IPS DF 6.9 (cell line): ENCODE data around the gene THOP1.
"Not testable (repeated sequence)": the region's sequence is repeated elsewhere in the genome, so short reads cannot be mapped to it uniquely, and the experiment has no call there.

Experiments
- DNase-seq: peaks from one replicate; pipeline ENCODE4 v3.0.0-alpha.2; 2013; ENCODE audit warnings: low read depth, low spot score
- H3K27ac ChIP-seq: one replicate; pipeline ENCODE4 v1.5.1; 2013; ENCODE audit warnings: low read length, control low read depth
- H3K27me3 ChIP-seq: 2 replicates; pipeline ENCODE4 v1.6.1; 2013; ENCODE audit warnings: mild to moderate bottlenecking, low read length; ENCODE audit not compliant: control insufficient read depth, insufficient read depth
- H3K36me3 ChIP-seq: 2 replicates; pipeline ENCODE4 v1.6.1; 2013; ENCODE audit warnings: low read length; ENCODE audit not compliant: control insufficient read depth, insufficient read depth
- H3K4me1 ChIP-seq: 2 replicates; pipeline ENCODE4 v1.6.1; 2013; ENCODE audit warnings: low read length; ENCODE audit not compliant: control insufficient read depth, insufficient read depth
- H3K4me3 ChIP-seq: 2 replicates; pipeline ENCODE4 v1.5.1; 2013; ENCODE audit warnings: mild to moderate bottlenecking, low read length
- H3K9me3 ChIP-seq: 2 replicates; pipeline ENCODE4 v1.6.1; 2013; ENCODE audit warnings: low read length, inconsistent platforms; ENCODE audit not compliant: control insufficient read depth, insufficient read depth
- WGBS: extraction: QIAGEN DNeasy Blood & Tissue Kit; methylation state at CpG from one replicate; pipeline ENCODE4 v1.1.7; 2013; ENCODE audit warnings: mixed read lengths, missing lambda C conversion rate; ENCODE audit not compliant: insufficient read length, insufficient coverage; 5-methylcytosine and 5-hydroxymethylcytosine counted together

The THOP1 gene

DNA sequence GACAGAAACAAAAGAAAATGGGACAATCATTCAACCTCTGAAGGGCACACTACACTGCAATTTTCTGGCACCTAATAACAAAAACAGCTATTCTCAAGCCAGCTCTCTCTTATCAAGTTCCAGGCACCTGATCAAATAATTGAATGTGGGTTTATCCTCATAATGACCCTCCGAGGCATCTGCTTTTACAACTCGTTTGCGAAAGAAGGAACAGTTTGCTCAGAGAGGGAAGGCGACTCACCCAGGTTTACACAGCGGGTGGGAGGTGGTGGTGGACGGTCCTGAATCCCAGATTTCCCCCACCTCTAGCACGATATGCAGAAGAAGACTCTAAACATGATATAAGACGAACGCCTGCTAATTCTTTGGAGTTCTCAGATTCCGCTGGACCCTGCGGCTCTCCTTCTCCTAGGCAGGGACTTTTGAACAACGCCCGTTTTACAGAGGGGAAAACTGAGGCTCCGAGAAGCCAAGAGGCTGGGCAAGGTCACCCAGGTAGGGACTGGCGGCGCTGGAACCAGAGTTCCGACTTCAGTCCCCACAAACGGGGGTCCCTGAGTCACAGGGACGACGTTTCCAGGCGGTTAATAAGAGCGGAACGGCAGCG, 2.9 kb upstream of the THOP1 start:
- Histone ChIP-seq H3K9me3 (no peaks in the 10 kb centered on the region), H3K27me3 (no peaks in the 10 kb centered on the region), H3K4me3 (peak overlapping the region; percentile 97), H3K36me3 (0 out of 2 replicates have a peak, but pooled peaks cover 5% of the 10 kb centered on the region), H3K4me1 (no peaks in the 10 kb centered on the region), H3K27ac (no peak overlapping the region)
- no CpG with 5 or more reads among the region's 24 CpGs for WGBS
- no peak for DNase-seq

DNA sequence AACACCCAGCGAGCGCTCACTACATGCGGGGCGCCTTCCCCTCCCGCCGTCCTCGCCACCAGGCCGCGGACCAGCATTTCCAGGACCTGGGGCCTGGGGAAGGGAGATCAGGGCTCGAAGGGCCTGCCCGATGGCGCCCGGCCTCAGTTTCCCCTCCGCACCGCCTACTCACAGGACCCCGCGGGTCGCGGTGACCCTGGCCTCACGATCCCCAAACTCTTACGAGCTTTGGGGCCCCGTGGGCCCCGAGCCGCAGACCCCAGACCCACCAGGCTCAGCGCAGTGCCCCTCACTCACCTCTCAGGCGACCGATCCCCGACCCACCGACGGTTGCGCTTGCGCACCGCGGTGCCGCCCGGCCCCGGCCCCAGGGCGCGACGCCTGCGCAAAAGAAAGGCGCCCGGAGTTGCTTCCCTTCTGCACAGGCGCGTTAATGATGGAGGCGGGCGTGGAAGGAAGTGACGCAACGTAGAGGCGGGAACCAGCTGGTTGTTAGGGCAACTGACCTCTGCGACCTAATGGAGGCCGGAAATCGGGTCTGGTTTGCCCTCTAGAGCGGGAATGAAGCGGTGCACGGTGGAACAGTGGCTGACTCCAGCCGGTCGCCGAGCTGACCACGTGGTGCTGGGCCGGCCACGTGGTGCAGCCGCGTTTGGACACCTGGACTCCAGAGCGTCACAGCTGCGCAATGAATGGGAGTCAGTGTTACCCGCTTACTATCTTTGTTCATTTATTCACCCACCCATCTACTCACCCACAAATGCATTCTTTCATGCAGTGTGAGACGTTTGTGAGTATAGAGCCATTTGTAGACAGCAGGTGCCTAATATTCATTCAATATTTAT, 2.1 kb upstream of the THOP1 start, which contains the start of gene SGTA:
SGTA (minus strand) TSS at position 338 of the 845 bp plus-strand sequence. CDS start 14,205 bp downstream, outside the sequence.
- no CpG with 5 or more reads among the region's 68 CpGs for WGBS
- Histone ChIP-seq H3K9me3 (no peaks in the 10 kb centered on the region), H3K4me3 (peak within 1 kb of the TSS; percentile 97), H3K36me3 (0 out of 2 replicates have a peak, but pooled peaks cover 4% of the 10 kb centered on the region), H3K27me3 (no peaks in the 10 kb centered on the region), H3K27ac (no peak within 1 kb of the TSS), H3K4me1 (no peaks in the 10 kb centered on the region)
- peak; percentile 97 for DNase-seq

DNA sequence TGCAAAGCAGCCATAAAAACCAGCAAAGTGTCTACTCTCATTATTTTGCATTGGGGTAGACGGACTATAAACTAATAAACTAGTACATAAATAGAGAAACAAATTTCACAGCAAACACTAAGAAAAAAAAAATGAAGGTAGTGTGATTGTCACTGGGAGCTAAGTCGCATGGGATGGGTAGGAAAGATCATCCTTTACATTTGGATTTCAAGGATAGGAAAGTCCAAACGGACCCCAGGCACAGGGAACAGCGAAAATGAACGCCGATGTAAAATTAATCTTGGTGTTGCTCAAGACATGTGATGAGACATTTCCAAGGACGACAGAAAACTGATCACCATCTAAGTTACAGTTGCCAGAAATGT, 1.5 kb upstream of the THOP1 start:
- no peaks in the 10 kb centered on the region for H3K9me3 ChIP-seq
- H3K36me3 ChIP-seq: 0 out of 2 replicates have a peak, but pooled peaks cover 3% of the 10 kb centered on the region
- no peak for DNase-seq
- H3K4me1 ChIP-seq: no peaks in the 10 kb centered on the region
- no peak overlapping the region for H3K4me3 ChIP-seq
- no CpG with 5 or more reads among the region's 7 CpGs for WGBS
- no peaks in the 10 kb centered on the region for H3K27me3 ChIP-seq
- no peak overlapping the region for H3K27ac ChIP-seq

DNA sequence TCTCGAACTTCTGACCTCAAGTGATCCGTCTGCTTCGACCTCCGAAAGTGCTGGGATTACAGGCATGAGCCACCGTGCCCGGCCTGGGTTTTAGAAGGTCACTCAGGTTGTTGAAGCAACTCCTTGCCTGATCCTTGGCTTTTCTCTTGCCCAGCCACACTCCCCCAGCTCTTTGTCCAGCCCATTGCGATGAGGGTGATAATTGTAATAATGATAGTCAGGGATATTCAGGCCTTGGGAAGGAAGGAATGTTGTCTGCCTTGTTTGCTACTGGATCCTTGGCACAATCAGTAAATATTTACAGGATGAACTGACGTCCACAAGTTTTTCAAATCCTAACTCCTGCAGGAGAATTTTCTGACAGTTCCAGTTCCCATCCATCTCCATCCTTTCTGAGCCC, 1.8 kb downstream of the THOP1 start:
- no peak for DNase-seq
- Histone ChIP-seq H3K36me3 (peaks cover 16% of the 10 kb centered on the region), H3K27me3 (no peaks in the 10 kb centered on the region), H3K4me1 (no peaks in the 10 kb centered on the region), H3K9me3 (no peaks in the 10 kb centered on the region), H3K27ac (no peak overlapping the region), H3K4me3 (no peak overlapping the region)
- no CpG with 5 or more reads among the region's 8 CpGs for WGBS

DNA sequence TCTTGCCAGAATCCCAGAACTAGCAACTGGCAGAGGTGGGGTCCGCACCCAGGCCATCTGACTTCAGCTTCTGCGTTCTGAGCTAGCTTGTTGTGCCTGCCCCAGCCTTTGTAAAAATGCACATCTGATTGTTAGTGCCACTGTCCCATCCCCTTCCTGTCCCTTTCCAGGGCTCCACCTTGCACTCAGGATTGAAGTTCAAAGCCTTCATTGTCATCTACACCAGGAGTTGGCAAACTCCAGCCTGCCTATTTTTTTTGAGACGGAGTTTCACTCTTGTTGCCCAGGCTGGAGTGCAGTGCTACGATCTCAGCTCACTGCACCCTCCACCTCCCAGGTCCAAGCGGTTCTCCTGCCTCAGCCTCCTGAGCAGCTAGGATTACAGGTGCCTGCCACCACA, 2.9 kb downstream of the THOP1 start:
- no peak overlapping the region for H3K27ac ChIP-seq
- no CpG with 5 or more reads among the region's 5 CpGs for WGBS
- no peaks in the 10 kb centered on the region for H3K27me3 ChIP-seq
- H3K4me3 ChIP-seq: no peak overlapping the region
- H3K4me1 ChIP-seq: no peaks in the 10 kb centered on the region
- no peaks in the 10 kb centered on the region for H3K9me3 ChIP-seq
- H3K36me3 ChIP-seq: peaks cover 16% of the 10 kb centered on the region
- DNase-seq: no peak

DNA sequence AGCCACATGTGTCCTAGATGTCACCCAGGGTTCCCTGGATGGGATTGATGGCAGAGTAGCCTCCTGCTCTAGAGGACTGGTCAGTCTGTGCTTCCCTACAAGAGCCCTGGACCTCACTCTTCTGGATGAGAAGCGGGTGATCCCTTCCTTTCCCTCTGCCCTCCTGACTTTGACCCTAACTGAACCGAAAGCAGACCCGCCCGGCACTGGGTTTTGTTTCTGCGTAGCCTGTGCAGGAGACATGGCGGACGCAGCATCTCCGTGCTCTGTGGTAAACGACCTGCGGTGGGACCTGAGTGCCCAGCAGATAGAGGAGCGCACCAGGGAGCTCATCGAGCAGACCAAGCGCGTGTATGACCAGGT, 4.9 kb downstream of the THOP1 start:
- H3K4me3 ChIP-seq: no peak overlapping the region
- H3K36me3 ChIP-seq: peaks cover 20% of the 10 kb centered on the region
- no peaks in the 10 kb centered on the region for H3K27me3 ChIP-seq
- no CpG with 5 or more reads among the region's 14 CpGs for WGBS
- no peak overlapping the region for H3K27ac ChIP-seq
- H3K4me1 ChIP-seq: no peaks in the 10 kb centered on the region
- H3K9me3 ChIP-seq: no peaks in the 10 kb centered on the region
- DNase-seq: no peak

DNA sequence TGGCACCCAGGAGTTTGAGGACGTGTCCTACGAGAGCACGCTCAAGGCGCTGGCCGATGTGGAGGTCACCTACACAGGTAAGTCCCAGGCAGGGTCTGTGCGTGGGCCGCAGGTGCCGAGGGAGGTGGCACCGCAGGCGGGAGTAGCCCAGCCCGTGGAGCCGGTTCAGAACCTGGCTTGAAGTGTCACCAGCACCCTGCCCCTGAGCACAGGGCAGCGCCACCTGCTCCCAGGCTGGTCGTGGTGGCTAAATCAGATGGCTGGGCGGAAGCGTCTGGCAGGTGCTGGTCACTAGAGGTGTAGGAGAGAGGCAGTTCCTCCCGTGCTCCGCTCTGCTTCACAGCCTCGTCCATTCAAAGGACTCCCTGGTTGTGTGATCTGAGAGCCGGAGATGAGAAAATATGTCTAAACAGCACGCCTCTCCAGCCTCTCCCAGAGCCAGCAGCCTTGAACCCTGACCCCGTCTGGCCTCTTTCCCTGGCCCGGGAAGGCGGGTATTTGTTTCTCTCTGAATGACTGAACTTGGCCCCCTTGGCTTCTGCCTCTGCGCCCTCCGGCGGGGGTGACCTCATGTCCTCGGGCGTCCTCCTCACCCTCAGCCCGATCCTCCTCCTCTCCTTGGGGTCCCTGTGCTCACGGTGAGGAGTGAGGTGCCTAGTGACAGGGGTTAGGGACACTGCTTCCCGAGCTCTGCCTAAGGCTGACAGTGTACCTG, 5.4 kb downstream of the THOP1 start:
- no peak overlapping the region for H3K4me3 ChIP-seq
- WGBS: no CpG with 5 or more reads among the region's 32 CpGs
- no peaks in the 10 kb centered on the region for H3K4me1 ChIP-seq
- no peak for DNase-seq
- H3K36me3 ChIP-seq: peaks cover 25% of the 10 kb centered on the region
- H3K9me3 ChIP-seq: no peaks in the 10 kb centered on the region
- H3K27me3 ChIP-seq: no peaks in the 10 kb centered on the region
- no peak overlapping the region for H3K27ac ChIP-seq

DNA sequence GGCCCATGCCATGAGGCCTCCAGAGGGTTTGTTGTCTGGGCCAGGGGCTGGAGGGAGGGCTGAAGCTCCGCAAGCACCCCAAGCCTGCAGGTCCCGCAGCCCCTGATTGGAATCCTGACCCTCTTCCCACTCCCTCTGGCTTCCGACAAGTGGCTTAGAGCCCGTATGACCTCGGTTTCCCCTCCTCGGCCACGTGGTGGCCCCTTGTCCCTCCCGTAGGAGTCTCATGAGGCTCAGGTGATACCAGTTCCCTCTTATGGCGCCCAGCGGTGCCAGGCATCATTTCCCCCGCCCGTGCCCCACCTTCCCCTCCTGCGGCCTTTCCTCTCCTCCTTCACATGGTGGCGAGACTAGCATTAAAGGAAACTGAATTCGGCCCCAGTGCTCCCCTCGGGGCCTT, 6.1 kb downstream of the THOP1 start:
- H3K4me1 ChIP-seq: no peaks in the 10 kb centered on the region
- H3K4me3 ChIP-seq: no peak overlapping the region
- no peak for DNase-seq
- peaks cover 30% of the 10 kb centered on the region for H3K36me3 ChIP-seq
- H3K27ac ChIP-seq: no peak overlapping the region
- H3K27me3 ChIP-seq: no peaks in the 10 kb centered on the region
- WGBS: no CpG with 5 or more reads among the region's 16 CpGs
- H3K9me3 ChIP-seq: no peaks in the 10 kb centered on the region

DNA sequence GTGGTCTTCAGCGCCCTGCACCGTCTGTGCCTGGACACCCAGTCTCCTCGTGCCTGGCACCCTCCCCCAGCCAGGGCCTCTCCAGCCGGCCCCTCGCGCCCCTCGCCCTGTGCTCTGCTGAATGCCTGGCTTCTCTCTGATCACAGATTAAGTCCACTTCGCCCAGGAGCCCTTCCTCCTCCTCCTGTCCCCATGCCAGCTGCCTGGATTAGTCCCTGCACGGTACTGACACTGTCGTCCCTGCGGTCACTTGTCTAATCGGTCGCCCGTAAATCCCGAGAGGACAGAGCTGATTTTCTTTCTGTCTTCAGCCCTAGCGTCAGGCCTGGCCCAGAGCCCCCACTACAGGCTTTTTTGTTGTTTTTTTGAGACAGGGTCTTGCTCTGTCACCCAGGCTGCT, 6.6 kb downstream of the THOP1 start:
- Histone ChIP-seq H3K4me1 (no peaks in the 10 kb centered on the region), H3K4me3 (no peak overlapping the region), H3K27ac (no peak overlapping the region), H3K36me3 (peaks cover 34% of the 10 kb centered on the region), H3K27me3 (no peaks in the 10 kb centered on the region), H3K9me3 (no peaks in the 10 kb centered on the region)
- no peak for DNase-seq
- no CpG with 5 or more reads among the region's 16 CpGs for WGBS

DNA sequence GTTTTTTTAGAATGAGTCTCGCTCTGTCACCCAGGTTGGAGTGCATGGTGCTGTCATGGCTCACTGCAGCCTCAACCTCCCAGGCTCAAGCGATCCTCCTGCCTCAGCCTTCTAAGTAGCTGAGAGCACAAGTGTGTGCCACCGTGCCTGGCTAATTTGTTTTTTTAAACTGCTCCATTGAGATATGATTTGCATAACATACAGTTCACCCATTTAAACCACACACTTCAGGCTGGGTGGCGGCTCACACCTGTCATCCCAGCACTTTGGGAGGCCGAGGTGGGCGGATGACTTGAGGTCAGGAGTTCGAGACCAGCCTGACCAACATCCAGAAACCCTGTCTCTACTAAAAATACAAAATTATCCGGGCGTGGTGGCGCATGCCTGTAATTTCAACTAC, 7.4 kb downstream of the THOP1 start:
- H3K9me3 ChIP-seq, H3K27me3 ChIP-seq, H3K4me1 ChIP-seq, DNase-seq, H3K4me3 ChIP-seq, H3K27ac ChIP-seq: not testable (repeated sequence)
- no CpG with 5 or more reads among the region's 10 CpGs for WGBS
- peaks cover 35% of the 10 kb centered on the region for H3K36me3 ChIP-seq
